Panc1 (cell line): ENCODE results near the gene PMFBP1.

Experiments
- CTCF ChIP-seq: fragments of 450-650 bp; IDR thresholded peaks from 2 replicates; pipeline ENCODE4 v1.5.1; 2017; ENCODE audit warnings: mild to moderate bottlenecking
- SIN3A ChIP-seq: IDR thresholded peaks from 2 replicates; pipeline ENCODE4 v1.6.1; 2012; ENCODE audit warnings: low read depth, mild to moderate bottlenecking, low read length, moderate library complexity, borderline replicate concordance; ENCODE audit not compliant: insufficient read depth

- no peak for TF ChIP-seq SIN3A
- TF ChIP-seq CTCF = no peak
Measured at GRCh38 chr16:72134507-72134906, 37.4 kb downstream of the PMFBP1 start.
